H9 (cell line): ENCODE data around the gene PLEKHG5. TPM values are rescaled to one million over a fixed set of nuclear protein-coding genes. Genes with fewer than 3 reads are reported as not detected.
A peak's percentile ranks its signal among the peaks of the same experiment; 100 is the strongest.

Experiments
- DNase-seq: peaks from one replicate; pipeline ENCODE4 v3.0.0-alpha.2; 2017
- H2AFZ ChIP-seq: one replicate; pipeline ENCODE4 v1.6.1; 2013; ENCODE audit warnings: mild to moderate bottlenecking, low read length, control low read depth, moderate library complexity
- H2AK5ac ChIP-seq: 2 replicates; pipeline ENCODE4 v1.6.1; 2013; ENCODE audit warnings: low read length, control low read depth, mixed read lengths; ENCODE audit not compliant: insufficient read length
- H2BK120ac ChIP-seq: one replicate; pipeline ENCODE4 v1.6.1; 2013; ENCODE audit warnings: low read depth, mild to moderate bottlenecking, low read length, control low read depth, inconsistent platforms; ENCODE audit not compliant: poor library complexity, severe bottlenecking
- H2BK12ac ChIP-seq: 2 replicates; pipeline ENCODE4 v1.6.1; 2013; ENCODE audit warnings: low read length, control low read depth, mixed read lengths, low read depth; ENCODE audit not compliant: insufficient read length
- H2BK15ac ChIP-seq: 2 replicates; pipeline ENCODE4 v1.6.1; 2013; ENCODE audit warnings: low read depth, low read length, control low read depth
- H2BK20ac ChIP-seq: one replicate; pipeline ENCODE4 v1.6.1; 2013; ENCODE audit warnings: low read depth, mild to moderate bottlenecking, low read length, control low read depth, inconsistent platforms; ENCODE audit not compliant: poor library complexity, severe bottlenecking
- H2BK5ac ChIP-seq: 2 replicates; pipeline ENCODE4 v1.6.1; 2013; ENCODE audit warnings: low read length, control low read depth, mixed read lengths; ENCODE audit not compliant: insufficient read length
- H3K14ac ChIP-seq: 2 replicates; pipeline ENCODE4 v1.6.1; 2013; ENCODE audit warnings: low read length, control low read depth; ENCODE audit not compliant: insufficient read depth
- H3K18ac ChIP-seq: 2 replicates; pipeline ENCODE4 v1.6.1; 2013; ENCODE audit warnings: low read depth, mild to moderate bottlenecking, mixed read lengths, low read length, control low read depth; ENCODE audit not compliant: insufficient read length
- H3K23ac ChIP-seq: 2 replicates; pipeline ENCODE4 v1.6.1; 2013; ENCODE audit warnings: low read length, control low read depth, mixed read lengths, low read depth; ENCODE audit not compliant: insufficient read length
- H3K23me2 ChIP-seq: 2 replicates; pipeline ENCODE4 v1.6.1; 2013; ENCODE audit warnings: low read depth, mild to moderate bottlenecking, mixed read lengths, low read length, control low read depth; ENCODE audit not compliant: insufficient read length, poor library complexity, severe bottlenecking
- H3K27ac ChIP-seq: 2 replicates; pipeline ENCODE4 v1.5.1; 2013; ENCODE audit warnings: low read length, control low read depth, mixed read lengths, low read depth; ENCODE audit not compliant: insufficient read length
- H3K27me3 ChIP-seq: 2 replicates; pipeline ENCODE4 v1.6.1; 2013; ENCODE audit warnings: low read length, control low read depth, inconsistent platforms; ENCODE audit not compliant: insufficient read depth
- H3K4ac ChIP-seq: 2 replicates; pipeline ENCODE4 v1.6.1; 2013; ENCODE audit warnings: low read depth, mild to moderate bottlenecking, control low read depth, inconsistent platforms, low read length, moderate library complexity
- H3K4me1 ChIP-seq: 2 replicates; pipeline ENCODE4 v1.6.1; 2013; ENCODE audit warnings: low read length, control low read depth, inconsistent platforms; ENCODE audit not compliant: insufficient read depth
- H3K4me2 ChIP-seq: 2 replicates; pipeline ENCODE4 v1.6.1; 2013; ENCODE audit warnings: low read length, control low read depth, mixed read lengths; ENCODE audit not compliant: insufficient read length, insufficient read depth
- H3K56ac ChIP-seq: 2 replicates; pipeline ENCODE4 v1.6.1; 2013; ENCODE audit warnings: low read depth, mild to moderate bottlenecking, mixed read lengths, low read length, control low read depth; ENCODE audit not compliant: insufficient read length
- H3K79me1 ChIP-seq: 2 replicates; pipeline ENCODE4 v1.6.1; 2013; ENCODE audit warnings: low read depth, mild to moderate bottlenecking, moderate library complexity, low read length, control low read depth, inconsistent platforms; ENCODE audit not compliant: insufficient read depth, poor library complexity, severe bottlenecking
- H3K79me2 ChIP-seq: 2 replicates; pipeline ENCODE4 v1.6.1; 2013; ENCODE audit warnings: low read length, control low read depth, inconsistent platforms; ENCODE audit not compliant: insufficient read depth
- H3K9ac ChIP-seq: 2 replicates; pipeline ENCODE4 v1.6.1; 2013; ENCODE audit warnings: low read length, control low read depth, mixed read lengths; ENCODE audit not compliant: insufficient read length; ENCODE audit errors: extremely low read depth
- H3K9me3 ChIP-seq: one replicate; pipeline ENCODE4 v1.6.1; 2013; ENCODE audit warnings: low read depth, low read length, inconsistent platforms; ENCODE audit not compliant: control insufficient read depth
- H3T11ph ChIP-seq: one replicate; pipeline ENCODE4 v1.6.1; 2013; ENCODE audit warnings: mild to moderate bottlenecking, low read length, control low read depth, inconsistent platforms
- H4K20me1 ChIP-seq: one replicate; pipeline ENCODE4 v1.6.1; 2013; ENCODE audit not compliant: control insufficient read depth, insufficient read length, insufficient read depth
- H4K5ac ChIP-seq: 2 replicates; pipeline ENCODE4 v1.6.1; 2013; ENCODE audit warnings: low read depth, mild to moderate bottlenecking, mixed read lengths, low read length, control low read depth; ENCODE audit not compliant: insufficient read length
- H4K8ac ChIP-seq: replicated peaks from 2 replicates; pipeline ENCODE4 v1.6.1; 2013; ENCODE audit warnings: low read length, control low read depth, mixed read lengths, low read depth; ENCODE audit not compliant: insufficient read length
- H4K91ac ChIP-seq: 2 replicates; pipeline ENCODE4 v1.6.1; 2013; ENCODE audit warnings: low read depth, mild to moderate bottlenecking, moderate library complexity, mixed read lengths, low read length, control low read depth; ENCODE audit not compliant: insufficient read length
- H3K27ac Mint-ChIP-seq, 3 experiments: 2 replicates in 2 of 3; 3 replicates in 1 of 3; pipeline ENCODE4 v1.8.0; 2020 to 2021; ENCODE audit warnings: mixed read lengths in 3 of 3, mild to moderate bottlenecking in 1 of 3, moderate library complexity in 1 of 3
- H3K27me3 Mint-ChIP-seq: 2 replicates; pipeline ENCODE4 v1.8.0; 2021; ENCODE audit warnings: low read depth, mild to moderate bottlenecking, moderate library complexity, mixed read lengths
- H3K36me3 Mint-ChIP-seq, 3 experiments: 2 replicates in 2 of 3; 3 replicates in 1 of 3; pipeline ENCODE4 v1.8.0; 2020 to 2021; ENCODE audit warnings: low read depth in 3 of 3, mixed read lengths in 3 of 3; ENCODE audit not compliant: insufficient read depth in 1 of 3
- H3K4me1 Mint-ChIP-seq, 2 experiments: 2 replicates each; pipeline ENCODE4 v1.8.0; 2020; ENCODE audit warnings: mixed read lengths in 2 of 2
- H3K4me3 Mint-ChIP-seq, 2 experiments: 2 replicates in 1 of 2; 3 replicates in 1 of 2; pipeline ENCODE4 v1.8.0; 2020 to 2021; ENCODE audit warnings: mild to moderate bottlenecking in 2 of 2, mixed read lengths in 2 of 2, moderate library complexity in 1 of 2
- H3K9me3 Mint-ChIP-seq, 2 experiments: 2 replicates in 1 of 2; 3 replicates in 1 of 2; pipeline ENCODE4 v1.8.0; 2020; ENCODE audit warnings: mild to moderate bottlenecking in 2 of 2, mixed read lengths in 2 of 2, moderate library complexity in 1 of 2
- WGBS: extraction: QIAGEN DNeasy Blood & Tissue Kit; methylation state at CpG from one replicate; pipeline ENCODE4 v1.1.7; 2013; ENCODE audit warnings: missing lambda C conversion rate, low lambda C conversion rate, mixed read lengths; ENCODE audit not compliant: insufficient read length; ENCODE audit errors: extremely low coverage; 5-methylcytosine and 5-hydroxymethylcytosine counted together
- total RNA-seq: library from RNA; stranded (reverse); gene quantifications from 2 replicates; pipeline ENCODE4 v1.2.1, GENCODE V29; 2021
- TF ChIP-seq, protein P1 (sequence below): fragments of 200-600 bp; sonication (generic); conservative IDR thresholded peaks from 3 replicates; pipeline ENCODE4 v1.8.0; 2021; ENCODE audit warnings: antibody characterized with exemption, mild to moderate bottlenecking

PLEKHG5 gene
- total RNA-seq, 1 experiment from 2014 or later, result 22.3 TPM

DNA sequence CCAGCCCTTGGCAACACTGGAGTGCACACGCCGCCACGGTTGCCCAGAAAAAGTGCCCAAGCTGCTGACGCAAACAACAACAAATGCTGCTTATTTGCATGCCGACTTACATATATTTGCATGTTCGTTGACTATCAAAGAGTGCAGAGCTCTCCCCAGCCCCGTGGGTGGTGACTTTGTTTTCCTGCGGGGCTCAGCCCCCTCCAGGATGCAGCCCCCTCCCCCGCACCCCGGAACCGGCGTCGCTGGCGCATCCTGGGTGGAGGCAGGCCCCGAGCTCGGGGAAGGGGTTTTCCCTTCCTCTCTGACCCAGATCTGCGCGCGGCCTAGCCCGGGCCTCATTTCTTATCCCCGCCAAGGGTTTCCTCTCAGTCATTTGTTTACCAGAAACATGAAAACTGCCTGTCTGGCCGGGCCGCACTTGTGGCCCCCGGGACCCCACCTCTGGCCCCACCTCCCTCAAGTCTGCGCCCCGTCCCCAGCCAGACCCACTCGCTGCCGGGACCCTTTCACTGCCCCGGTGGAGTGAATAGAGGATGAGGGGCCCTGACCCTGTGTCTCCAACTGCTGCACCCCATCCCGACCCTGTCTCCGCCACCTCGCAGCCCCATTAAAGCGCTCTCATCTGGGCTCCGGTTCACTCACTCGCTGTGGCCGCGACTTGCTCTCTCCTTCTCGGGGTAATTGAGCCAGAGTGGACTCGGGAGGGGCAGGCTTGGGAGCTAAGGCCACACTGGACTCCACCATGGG, 31.0 kb downstream of the PLEKHG5 start:
- H3K9me3 Mint-ChIP-seq, result no peaks in the 10 kb centered on the region
- no peak overlapping the region for H4K5ac ChIP-seq
- peaks cover 1 to 37% (median 17%) of the 10 kb centered on the region in 3 experiments; a peak in 6 of 7 replicates for H3K36me3 Mint-ChIP-seq
- DNase-seq, result no peak
- no peaks in the 10 kb centered on the region; the same call in 1 of the 2 replicates for H3K27me3 Mint-ChIP-seq
- no peak overlapping the region for H2BK5ac ChIP-seq
- no peak overlapping the region for H2BK15ac ChIP-seq
- H3K4me2 ChIP-seq, result peak overlapping the region; percentile 18
- peak overlapping the region in 1 of 2 experiments; percentile 50; a peak in 2 of 5 replicates for H3K4me3 Mint-ChIP-seq
- H3K79me2 ChIP-seq, result no peaks in the 10 kb centered on the region
- no peak overlapping the region for H4K8ac ChIP-seq
- H3K23ac ChIP-seq, result no peak overlapping the region
- no peak overlapping the region for H2BK12ac ChIP-seq
- H4K20me1 ChIP-seq, result no peaks in the 10 kb centered on the region
- no peak overlapping the region for H2AK5ac ChIP-seq
- H3K79me1 ChIP-seq, result no peaks in the 10 kb centered on the region
- H3T11ph ChIP-seq, result no peak overlapping the region
- no peak overlapping the region for H3K14ac ChIP-seq
- peaks cover 3% of the 10 kb centered on the region; the same call in 1 of the 2 replicates for H3K4me1 ChIP-seq
- H2BK20ac ChIP-seq, result no peak overlapping the region
- H3K27me3 ChIP-seq, result no peaks in the 10 kb centered on the region
- H4K91ac ChIP-seq, result no peak overlapping the region
- H3K4me1 Mint-ChIP-seq, result peaks cover 16 to 26% of the 10 kb centered on the region in 2 experiments
- H3K27ac ChIP-seq, result no peak overlapping the region
- no peaks in the 10 kb centered on the region for H3K9me3 ChIP-seq
- H3K23me2 ChIP-seq, result no peaks in the 10 kb centered on the region
- no peak overlapping the region for H2AFZ ChIP-seq
- peak overlapping the region; percentile 57 to 96 (median 82); a peak in 5 of 7 replicates for H3K27ac Mint-ChIP-seq
- no peak overlapping the region for H3K4ac ChIP-seq
- no peak overlapping the region for H3K56ac ChIP-seq
- no CpG with 5 or more reads among the region's 39 CpGs for WGBS
- H3K18ac ChIP-seq, result no peak overlapping the region
- TF ChIP-seq, protein P1, sequence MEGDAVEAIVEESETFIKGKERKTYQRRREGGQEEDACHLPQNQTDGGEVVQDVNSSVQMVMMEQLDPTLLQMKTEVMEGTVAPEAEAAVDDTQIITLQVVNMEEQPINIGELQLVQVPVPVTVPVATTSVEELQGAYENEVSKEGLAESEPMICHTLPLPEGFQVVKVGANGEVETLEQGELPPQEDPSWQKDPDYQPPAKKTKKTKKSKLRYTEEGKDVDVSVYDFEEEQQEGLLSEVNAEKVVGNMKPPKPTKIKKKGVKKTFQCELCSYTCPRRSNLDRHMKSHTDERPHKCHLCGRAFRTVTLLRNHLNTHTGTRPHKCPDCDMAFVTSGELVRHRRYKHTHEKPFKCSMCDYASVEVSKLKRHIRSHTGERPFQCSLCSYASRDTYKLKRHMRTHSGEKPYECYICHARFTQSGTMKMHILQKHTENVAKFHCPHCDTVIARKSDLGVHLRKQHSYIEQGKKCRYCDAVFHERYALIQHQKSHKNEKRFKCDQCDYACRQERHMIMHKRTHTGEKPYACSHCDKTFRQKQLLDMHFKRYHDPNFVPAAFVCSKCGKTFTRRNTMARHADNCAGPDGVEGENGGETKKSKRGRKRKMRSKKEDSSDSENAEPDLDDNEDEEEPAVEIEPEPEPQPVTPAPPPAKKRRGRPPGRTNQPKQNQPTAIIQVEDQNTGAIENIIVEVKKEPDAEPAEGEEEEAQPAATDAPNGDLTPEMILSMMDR, result no peak
- H3K9ac ChIP-seq, result no peak overlapping the region
- H2BK120ac ChIP-seq, result no peak overlapping the region
